Esophagus muscularis mucosa (tissue), 4 donors: ENCODE measurements around the gene PMF1.

Source experiments
- EP300 ChIP-seq: sonication (generic); formaldehyde crosslinking; IDR thresholded peaks from one replicate; pipeline ENCODE4 v1.6.1; 2017; ENCODE audit warnings: antibody characterized with exemption
- POLR2A ChIP-seq: fragments of 450-650 bp; IDR thresholded peaks from one replicate; pipeline ENCODE4 v1.6.1; 2017; ENCODE audit warnings: antibody characterized with exemption, moderate library complexity, mild to moderate bottlenecking, low read depth
- POLR2AphosphoS5 ChIP-seq, 2 donors: sonication (generic); formaldehyde crosslinking; IDR thresholded peaks; one replicate each; pipeline ENCODE4 v1.6.1; 2017; ENCODE audit warnings: antibody characterized with exemption in 2 of 2
- TF ChIP-seq, protein P1 (sequence below), 3 experiments: fragments of 200-600 bp in 2 of 3; fragments of 450-650 bp in 1 of 3; sonication (generic) in 2 of 3; IDR thresholded peaks; one replicate each; pipeline ENCODE4 v1.5.1; 2017 to 2019; ENCODE audit warnings: antibody characterized with exemption in 3 of 3, mild to moderate bottlenecking in 2 of 3, moderate library complexity in 1 of 3

DNA sequence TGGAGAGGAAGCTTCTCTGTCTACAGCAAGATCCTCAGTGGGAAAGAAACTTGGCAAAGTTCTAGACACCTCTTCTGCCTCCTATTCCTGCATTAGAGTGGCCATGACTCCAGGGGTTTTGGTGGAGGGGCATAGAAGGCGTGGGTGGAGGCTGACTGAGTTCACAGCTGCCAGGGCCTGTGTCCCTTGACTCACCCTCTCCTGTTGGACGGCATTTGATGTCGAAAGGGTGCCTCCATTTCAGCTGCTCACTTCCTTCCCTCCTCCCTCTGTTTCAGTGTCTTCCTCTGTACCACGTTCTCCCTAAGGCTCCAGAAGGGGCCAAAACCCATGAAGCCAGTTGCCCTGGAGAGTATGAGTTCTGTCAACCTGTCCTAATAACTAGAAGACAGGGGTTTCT is 72.0 kb downstream of the PMF1 start:
- TF ChIP-seq POLR2A (no peak), POLR2AphosphoS5 (IDR thresholded peaks at IDR 0.05) (no peak), EP300 (no peak)
- TF ChIP-seq, protein P1, sequence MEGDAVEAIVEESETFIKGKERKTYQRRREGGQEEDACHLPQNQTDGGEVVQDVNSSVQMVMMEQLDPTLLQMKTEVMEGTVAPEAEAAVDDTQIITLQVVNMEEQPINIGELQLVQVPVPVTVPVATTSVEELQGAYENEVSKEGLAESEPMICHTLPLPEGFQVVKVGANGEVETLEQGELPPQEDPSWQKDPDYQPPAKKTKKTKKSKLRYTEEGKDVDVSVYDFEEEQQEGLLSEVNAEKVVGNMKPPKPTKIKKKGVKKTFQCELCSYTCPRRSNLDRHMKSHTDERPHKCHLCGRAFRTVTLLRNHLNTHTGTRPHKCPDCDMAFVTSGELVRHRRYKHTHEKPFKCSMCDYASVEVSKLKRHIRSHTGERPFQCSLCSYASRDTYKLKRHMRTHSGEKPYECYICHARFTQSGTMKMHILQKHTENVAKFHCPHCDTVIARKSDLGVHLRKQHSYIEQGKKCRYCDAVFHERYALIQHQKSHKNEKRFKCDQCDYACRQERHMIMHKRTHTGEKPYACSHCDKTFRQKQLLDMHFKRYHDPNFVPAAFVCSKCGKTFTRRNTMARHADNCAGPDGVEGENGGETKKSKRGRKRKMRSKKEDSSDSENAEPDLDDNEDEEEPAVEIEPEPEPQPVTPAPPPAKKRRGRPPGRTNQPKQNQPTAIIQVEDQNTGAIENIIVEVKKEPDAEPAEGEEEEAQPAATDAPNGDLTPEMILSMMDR (IDR thresholded peaks at IDR 0.05), result no peak
